Stimulated activated effector memory CD8-positive, alpha-beta T cell treated with anti-CD3 and anti-CD28 coated beads, Interleukin-12 subunit alpha, Interleukin-12 subunit beta, amount 100 ng/mL, for 72 hours (primary cell): ENCODE data around the gene LETMD1.

ENCODE experiments used
- ATAC-seq: fragments of 150-1000 bp; cut with Tn5 transposase; 2 replicates; pipeline ENCODE4 v1.10.0; 2021
- DNase-seq, 2 donors: peaks; one replicate each; pipeline ENCODE4 v3.0.0; 2021 to 2022; ENCODE audit warnings: low spot score in 2 of 2
- H3K27ac Mint-ChIP-seq: one replicate; pipeline ENCODE4 v1.8.0; 2022; ENCODE audit warnings: mild to moderate bottlenecking, mixed read lengths
- H3K36me3 Mint-ChIP-seq: one replicate; pipeline ENCODE4 v1.8.0; 2022; ENCODE audit warnings: mild to moderate bottlenecking, mixed read lengths
- H3K4me1 Mint-ChIP-seq: one replicate; pipeline ENCODE4 v1.8.0; 2022; ENCODE audit warnings: mixed read lengths
- H3K4me3 Mint-ChIP-seq: one replicate; pipeline ENCODE4 v1.8.0; 2022; ENCODE audit warnings: mild to moderate bottlenecking, mixed read lengths
- H3K9me3 Mint-ChIP-seq: one replicate; pipeline ENCODE4 v1.8.0; 2022; ENCODE audit warnings: mixed read lengths

LETMD1 gene

DNA sequence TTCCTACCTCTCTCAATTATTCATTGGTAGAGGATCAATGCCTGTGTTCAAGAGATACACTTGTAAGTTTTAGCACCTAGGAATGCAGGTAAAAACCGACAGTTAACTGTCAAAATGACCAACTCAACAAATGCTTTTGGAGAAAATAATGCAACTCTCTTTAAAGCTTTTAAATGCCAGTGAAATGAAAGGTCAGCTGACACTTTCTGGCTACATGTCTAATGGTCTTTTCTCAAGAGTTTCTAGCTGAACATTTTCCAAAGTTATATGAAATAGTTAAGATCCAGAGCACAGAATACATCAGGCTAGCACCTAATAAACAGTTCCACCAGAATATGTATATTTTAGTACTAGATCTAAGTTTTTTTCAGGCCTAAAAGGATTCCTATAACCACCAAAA lies 33.3 kb downstream of the LETMD1 start:
- DNase-seq (no peak), ATAC-seq (no peak)
- Mint-ChIP-seq H3K4me3 (peak overlapping the region; percentile 94), H3K27ac (no peak overlapping the region), H3K4me1 (peaks cover 39% of the 10 kb centered on the region), H3K36me3 (peaks cover 28% of the 10 kb centered on the region), H3K9me3 (no peaks in the 10 kb centered on the region)

DNA sequence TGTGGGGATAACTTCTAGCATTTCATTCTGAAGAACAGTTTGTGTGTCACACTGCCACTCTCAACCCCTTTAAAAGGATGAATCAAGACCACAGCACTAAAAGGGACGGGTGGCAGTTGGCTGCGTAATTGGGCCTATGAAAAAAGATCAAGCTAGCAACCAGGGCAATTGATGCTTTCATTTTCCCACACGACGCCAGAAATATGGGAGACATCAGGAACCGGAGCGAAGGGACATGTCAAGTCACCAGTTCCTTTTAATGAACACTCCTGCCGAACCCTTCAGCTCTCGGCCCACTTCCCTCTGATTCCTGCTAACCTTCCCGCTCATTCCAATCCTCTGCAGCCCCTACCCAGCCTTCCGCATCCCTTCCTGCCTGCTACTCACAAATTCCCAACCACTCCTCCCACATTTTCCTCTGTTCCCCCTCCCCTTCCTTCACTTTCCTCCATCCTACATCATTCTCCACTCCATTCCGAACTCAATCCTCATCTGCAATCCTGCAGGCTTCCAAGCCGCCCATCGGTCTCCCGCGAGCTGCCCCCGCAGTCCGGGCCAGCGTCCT lies 34.5 kb downstream of the LETMD1 start:
- Mint-ChIP-seq H3K4me1 (peaks cover 39% of the 10 kb centered on the region), H3K9me3 (no peaks in the 10 kb centered on the region), H3K27ac (peak overlapping the region; percentile 97), H3K4me3 (peak overlapping the region; percentile 94), H3K36me3 (peaks cover 28% of the 10 kb centered on the region)
- ATAC-seq (peak; percentile 48), DNase-seq (peak in 1 of 2 donors; percentile 54)

DNA sequence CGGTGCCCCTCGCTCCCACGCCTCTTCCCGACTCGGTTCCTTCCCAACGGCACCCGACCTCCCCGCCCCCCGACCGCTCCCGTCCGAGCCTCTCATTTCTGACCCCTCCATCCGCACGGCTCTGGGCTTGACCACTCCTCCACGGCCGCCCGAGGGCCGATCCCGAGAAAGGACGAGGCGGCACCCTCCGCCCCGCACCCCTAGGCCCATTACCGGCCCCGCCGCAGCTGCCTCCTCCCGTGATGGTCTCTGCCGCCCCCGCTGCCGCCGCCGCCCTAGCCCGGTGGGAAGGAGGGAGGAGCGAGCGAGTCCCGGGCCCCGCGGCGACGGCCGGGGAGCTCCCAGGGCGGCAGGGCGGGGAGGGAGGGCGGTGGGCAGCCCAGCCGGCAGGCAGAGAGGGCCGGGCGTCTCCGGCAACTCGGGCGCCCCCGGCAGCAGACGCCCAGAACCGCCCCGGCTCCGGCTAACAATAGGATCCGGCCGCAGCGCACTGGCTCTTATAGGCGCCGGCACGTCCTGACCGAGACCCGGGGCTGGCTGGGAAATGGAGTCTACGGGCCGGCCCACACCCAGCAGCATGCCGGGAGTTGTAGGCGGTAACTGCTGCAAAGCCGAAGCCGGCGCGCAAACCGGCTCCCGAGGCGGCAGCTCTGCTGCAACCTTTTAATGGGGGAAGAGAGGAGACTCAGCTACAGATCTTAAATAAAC lies 35.2 kb downstream of the LETMD1 start, which contains the start of gene CSRNP2:
TSS of gene CSRNP2 (minus strand) at position 471 of the 708 bp plus-strand sequence. CDS start 7,035 bp downstream, outside the sequence.
- Mint-ChIP-seq H3K27ac (peak within 1 kb of the TSS; percentile 97), H3K4me1 (peaks cover 38% of the 10 kb centered on the region), H3K36me3 (peaks cover 28% of the 10 kb centered on the region), H3K9me3 (no peaks in the 10 kb centered on the region), H3K4me3 (peak within 1 kb of the TSS; percentile 94)
- DNase-seq (peak; percentile 91 to 97), ATAC-seq (peak; percentile 99)

DNA sequence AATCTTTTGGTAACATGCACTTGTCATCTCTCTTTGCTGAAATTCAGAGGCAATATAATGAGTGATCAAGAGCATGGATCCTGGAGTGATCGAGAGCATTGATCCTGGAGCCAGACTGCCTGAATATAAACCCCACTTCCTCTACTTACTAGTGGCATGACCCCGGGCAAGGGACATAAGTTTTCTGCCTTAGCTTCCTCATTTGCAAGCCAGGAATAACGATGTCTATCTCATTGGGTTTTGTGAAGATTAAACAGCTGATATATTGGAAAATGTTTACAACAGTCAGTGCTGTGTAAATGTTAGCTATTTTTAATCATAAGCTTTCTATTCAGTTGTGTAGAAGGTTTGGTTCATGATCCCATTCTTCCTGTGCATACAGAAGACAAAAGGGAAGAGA lies 37.6 kb downstream of the LETMD1 start:
- no peak for ATAC-seq
- no peaks in the 10 kb centered on the region for H3K9me3 Mint-ChIP-seq

DNA sequence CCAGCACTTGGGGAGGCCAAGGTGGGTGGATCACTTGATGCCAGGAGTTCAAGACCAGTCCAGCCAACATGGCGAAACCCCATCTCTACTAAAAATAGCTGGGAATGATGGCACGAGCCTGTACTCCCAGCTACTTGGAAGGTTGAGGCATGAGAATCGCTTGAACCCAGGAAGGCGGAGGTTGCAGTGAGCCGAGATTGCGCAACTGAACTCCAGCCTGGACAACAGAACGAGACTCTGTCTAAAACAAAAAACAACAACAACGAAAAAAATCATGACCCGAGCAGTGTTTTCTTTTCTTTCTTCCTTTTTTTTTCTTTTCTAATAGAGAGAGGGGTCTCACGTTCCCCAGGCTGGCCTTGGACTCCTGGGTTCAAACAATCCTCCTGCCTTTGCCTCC lies 38.8 kb downstream of the LETMD1 start:
- H3K4me1 Mint-ChIP-seq: peaks cover 30% of the 10 kb centered on the region
- H3K9me3 Mint-ChIP-seq: no peaks in the 10 kb centered on the region
- H3K4me3 Mint-ChIP-seq: no peak overlapping the region
- H3K27ac Mint-ChIP-seq: peak overlapping the region; percentile 0
- DNase-seq (no peak), ATAC-seq (no peak)
- H3K36me3 Mint-ChIP-seq: peaks cover 36% of the 10 kb centered on the region

More for the DNA sequence above, 37.6 kb downstream of the LETMD1 start:
- Mint-ChIP-seq H3K27ac (no peak overlapping the region), H3K4me3 (no peak overlapping the region), H3K4me1 (peaks cover 38% of the 10 kb centered on the region), H3K36me3 (peaks cover 26% of the 10 kb centered on the region)
- no peak for DNase-seq

DNA sequence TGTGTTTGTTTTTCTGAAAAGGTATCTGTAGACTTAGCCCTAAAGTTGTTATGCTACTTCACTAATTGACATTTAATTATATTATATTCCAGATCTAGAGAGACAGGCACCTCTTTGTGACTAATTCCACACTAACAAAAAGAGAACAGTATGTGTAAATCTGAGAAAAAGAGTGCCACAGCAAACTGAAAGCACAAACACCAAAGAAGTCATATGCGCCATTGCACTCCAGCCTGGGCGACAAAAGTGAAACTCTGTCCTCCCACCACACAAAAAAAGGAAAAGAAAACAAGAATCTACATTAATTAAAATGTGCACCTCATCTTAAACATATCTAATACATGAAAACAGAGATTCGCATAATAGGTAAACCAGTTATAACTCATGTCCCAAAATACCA lies 39.7 kb downstream of the LETMD1 start:
- peaks cover 21% of the 10 kb centered on the region for H3K4me1 Mint-ChIP-seq
- H3K36me3 Mint-ChIP-seq: peaks cover 37% of the 10 kb centered on the region
- H3K9me3 Mint-ChIP-seq: no peaks in the 10 kb centered on the region
- ATAC-seq (peak; percentile 60), DNase-seq (no peak)
- H3K27ac Mint-ChIP-seq: peak overlapping the region; percentile 0
- H3K4me3 Mint-ChIP-seq: no peak overlapping the region

DNA sequence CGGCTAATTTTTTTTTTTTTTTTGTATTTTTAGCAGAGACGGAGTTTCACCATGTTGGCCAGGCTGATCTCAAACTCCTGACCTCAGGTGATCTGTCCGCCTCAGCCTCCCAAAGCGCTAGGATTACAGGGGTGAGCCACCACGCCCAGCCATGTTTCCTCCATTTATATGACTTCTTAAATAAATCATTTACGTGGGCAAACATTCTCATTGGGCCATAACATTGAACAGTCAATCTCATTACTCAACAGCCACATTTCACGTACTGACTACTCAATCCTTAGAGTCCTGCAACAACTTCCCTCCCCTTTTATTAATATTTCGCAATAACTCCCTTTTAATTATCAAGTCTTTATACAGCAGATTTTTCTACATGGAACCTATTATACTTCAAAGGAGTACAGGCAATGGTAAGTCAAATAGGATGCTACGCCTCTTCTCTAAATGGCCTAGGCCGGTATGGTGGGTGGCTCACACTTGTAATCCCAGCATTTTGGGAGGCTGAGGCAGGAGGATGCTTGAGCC lies 42.6 kb downstream of the LETMD1 start:
- H3K4me1 Mint-ChIP-seq: peaks cover 11% of the 10 kb centered on the region

DNA sequence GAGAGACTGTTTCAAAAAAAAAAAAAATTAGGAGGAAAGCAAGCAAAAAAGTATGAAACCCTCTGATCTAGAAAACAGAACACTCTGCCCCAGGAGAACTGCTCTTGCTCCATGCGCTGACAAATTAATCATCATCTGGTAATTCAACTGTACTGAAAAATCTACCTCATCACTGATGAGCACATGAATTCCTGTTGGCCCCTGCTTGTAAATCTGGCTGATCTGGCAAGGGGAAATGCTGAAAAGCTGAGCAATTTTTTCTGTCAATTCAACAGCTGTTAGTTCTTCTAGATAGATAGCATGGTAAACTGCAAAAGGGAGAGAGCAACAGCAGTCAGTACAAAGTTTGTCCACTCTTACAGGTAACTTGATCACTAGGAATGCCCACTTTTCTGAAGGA lies 50.5 kb downstream of the LETMD1 start:
- ATAC-seq: no peak
- Mint-ChIP-seq H3K4me1 (no peaks in the 10 kb centered on the region), H3K27ac (peak overlapping the region; percentile 61), H3K4me3 (no peak overlapping the region), H3K36me3 (peaks cover 100% of the 10 kb centered on the region), H3K9me3 (no peaks in the 10 kb centered on the region)
- no peak for DNase-seq

More for the DNA sequence above, 42.6 kb downstream of the LETMD1 start:
- DNase-seq: no peak
- H3K27ac Mint-ChIP-seq: no peak overlapping the region
- no peaks in the 10 kb centered on the region for H3K9me3 Mint-ChIP-seq
- H3K4me3 Mint-ChIP-seq: no peak overlapping the region
- peaks cover 55% of the 10 kb centered on the region for H3K36me3 Mint-ChIP-seq
- no peak for ATAC-seq

DNA sequence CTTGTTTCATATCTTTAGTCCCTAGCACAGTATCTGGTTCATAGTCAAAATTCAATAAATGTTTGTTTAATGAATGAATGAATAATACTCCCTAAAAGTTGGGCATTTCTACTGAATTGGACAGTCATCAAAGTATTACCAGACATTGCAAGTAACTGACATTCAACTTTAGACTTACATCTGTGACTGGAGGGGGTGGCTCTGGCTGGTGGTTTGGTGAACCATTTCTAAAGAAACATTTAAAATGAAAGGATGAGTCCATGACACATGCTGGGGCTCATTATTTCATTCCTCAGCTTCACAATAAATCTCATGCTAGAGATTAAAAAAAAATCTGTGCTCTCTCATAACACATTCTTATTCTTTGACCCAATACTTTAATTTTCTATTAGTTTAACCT lies 55.9 kb downstream of the LETMD1 start:
- DNase-seq (no peak), ATAC-seq (peak; percentile 82)
- H3K4me1 Mint-ChIP-seq: peaks cover 5% of the 10 kb centered on the region
- H3K9me3 Mint-ChIP-seq: no peaks in the 10 kb centered on the region
- no peak overlapping the region for H3K4me3 Mint-ChIP-seq
- H3K27ac Mint-ChIP-seq: peak overlapping the region; percentile 65
- peaks cover 100% of the 10 kb centered on the region for H3K36me3 Mint-ChIP-seq

DNA sequence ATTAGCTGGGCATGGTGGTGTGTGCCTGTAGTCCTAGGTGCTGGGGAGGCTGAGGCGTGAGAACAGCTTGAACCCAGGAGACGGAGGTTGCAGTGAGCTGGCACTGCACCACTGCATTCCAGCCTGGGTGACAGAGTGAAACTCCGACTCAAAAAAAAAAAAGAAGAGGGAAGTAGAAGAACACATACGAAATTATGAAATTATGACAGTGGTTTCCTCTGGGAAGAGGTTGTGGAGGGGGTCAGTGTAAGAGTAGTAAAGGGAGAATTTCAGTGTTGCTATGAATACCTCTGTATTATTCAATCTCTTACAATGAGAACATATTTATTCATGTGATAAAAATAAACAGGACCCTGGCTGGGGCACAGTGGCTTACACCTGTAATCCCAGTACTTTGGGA lies 60.0 kb downstream of the LETMD1 start:
- no peak for ATAC-seq
- Mint-ChIP-seq H3K4me3 (no peak overlapping the region), H3K27ac (no peak overlapping the region), H3K36me3 (peaks cover 100% of the 10 kb centered on the region), H3K4me1 (peaks cover 5% of the 10 kb centered on the region), H3K9me3 (no peaks in the 10 kb centered on the region)
- no peak for DNase-seq
